HEK293 (cell line): ENCODE results near the gene PKMYT1.

ENCODE experiments used
- CTCF ChIA-PET: fragments of 350-600 bp; formaldehyde crosslinking; extraction: SDS; loops from one replicate; lab custom pipeline; 2021; ENCODE audit warnings: antibody characterized with exemption; lab: Yijun Ruan, JAX
- POLR2A ChIA-PET: fragments of 300-600 bp; formaldehyde crosslinking; extraction: SDS; loops from one replicate; lab custom pipeline; 2020; ENCODE audit warnings: antibody characterized with exemption, inconsistent platforms; lab: Yijun Ruan, JAX
- H3K27ac ChIP-seq: fragments of 200-500 bp; sonication (Bioruptor generic); 2 replicates; pipeline ENCODE4 v1.5.1; 2014; ENCODE audit warnings: low read depth, low read length, control low read depth, inconsistent platforms; ENCODE audit errors: extremely low read depth
- H3K36me3 ChIP-seq, 2 experiments: fragments of 200-500 bp in 1 of 2; sonication (Bioruptor generic) in 1 of 2; 1 replicate in 1 of 2; 2 replicates in 1 of 2; pipeline ENCODE4 v1.5.1; 2014 to 2017; ENCODE audit warnings: inconsistent platforms in 2 of 2, low read length in 2 of 2; ENCODE audit not compliant: control insufficient read depth in 2 of 2, insufficient read depth in 1 of 2
- H3K4me1 ChIP-seq: fragments of 200-500 bp; sonication (Bioruptor generic); 2 replicates; pipeline ENCODE4 v1.5.1; 2014; ENCODE audit warnings: mild to moderate bottlenecking, low read length, inconsistent platforms; ENCODE audit not compliant: control insufficient read depth, insufficient read depth
- H3K4me3 ChIP-seq: 2 replicates; pipeline ENCODE4 v1.5.1; 2011; ENCODE audit warnings: low read depth, mild to moderate bottlenecking, control low read depth, low read length, moderate library complexity
- H3K9me3 ChIP-seq: fragments of 200-500 bp; sonication (Bioruptor generic); 2 replicates; pipeline ENCODE4 v1.5.1; 2014; ENCODE audit warnings: low read depth, low read length, inconsistent platforms; ENCODE audit not compliant: control insufficient read depth, insufficient read depth
- ATF2 ChIP-seq: fragments of 450-650 bp; formaldehyde crosslinking; IDR thresholded peaks from 2 replicates; pipeline ENCODE4 v1.5.1; 2016; ENCODE audit warnings: missing biosample characterization, missing genetic modification characterization, low read depth
- KLF17 ChIP-seq: fragments of 450-650 bp; formaldehyde crosslinking; IDR thresholded peaks from 2 replicates; pipeline ENCODE4 v1.5.1; 2016; ENCODE audit warnings: missing biosample characterization, missing genetic modification characterization
- KLF8 ChIP-seq: fragments of 450-650 bp; formaldehyde crosslinking; IDR thresholded peaks from 2 replicates; pipeline ENCODE4 v1.5.1; 2016; ENCODE audit warnings: missing biosample characterization, missing genetic modification characterization
- MEIS1 ChIP-seq: sonication (generic); formaldehyde crosslinking; IDR thresholded peaks from 2 replicates; pipeline ENCODE4 v1.8.1; 2022; ENCODE audit warnings: missing genetic modification reagents, mild to moderate bottlenecking, borderline replicate concordance
- MZF1 ChIP-seq: fragments of 450-650 bp; formaldehyde crosslinking; IDR thresholded peaks from 2 replicates; pipeline ENCODE4 v1.5.1; 2017; ENCODE audit warnings: missing biosample characterization, missing genetic modification characterization, borderline replicate concordance
- SCRT2 ChIP-seq: fragments of 450-650 bp; formaldehyde crosslinking; IDR thresholded peaks from 2 replicates; pipeline ENCODE4 v1.5.1; 2016; ENCODE audit warnings: missing biosample characterization, missing genetic modification characterization
- SP2 ChIP-seq: fragments of 450-650 bp; formaldehyde crosslinking; IDR thresholded peaks from 2 replicates; pipeline ENCODE4 v1.5.1; 2016; ENCODE audit warnings: missing biosample characterization, missing genetic modification characterization
- ZBTB8A ChIP-seq: fragments of 450-650 bp; formaldehyde crosslinking; IDR thresholded peaks from 2 replicates; pipeline ENCODE4 v1.5.1; 2016; ENCODE audit warnings: missing biosample characterization, missing genetic modification characterization
- ZFP37 ChIP-seq: fragments of 450-650 bp; formaldehyde crosslinking; IDR thresholded peaks from 2 replicates; pipeline ENCODE4 v1.5.1; 2016; ENCODE audit warnings: missing biosample characterization, missing genetic modification characterization
- ZIC2 ChIP-seq: fragments of 450-650 bp; formaldehyde crosslinking; IDR thresholded peaks from 2 replicates; pipeline ENCODE4 v1.5.1; 2016; ENCODE audit warnings: missing biosample characterization, missing genetic modification characterization
- ZNF19 ChIP-seq: fragments of 450-650 bp; formaldehyde crosslinking; IDR thresholded peaks from 2 replicates; pipeline ENCODE4; 2016; ENCODE audit warnings: missing biosample characterization, missing genetic modification characterization, low read depth
- ZNF23 ChIP-seq: fragments of 450-650 bp; formaldehyde crosslinking; IDR thresholded peaks from 2 replicates; pipeline ENCODE4 v1.5.1; 2016; ENCODE audit warnings: missing biosample characterization, missing genetic modification characterization, borderline replicate concordance
- ZNF292 ChIP-seq: fragments of 450-650 bp; formaldehyde crosslinking; IDR thresholded peaks from 2 replicates; pipeline ENCODE4 v1.5.1; 2016; ENCODE audit warnings: low read depth, missing biosample characterization, missing genetic modification characterization, borderline replicate concordance
- ZNF362 ChIP-seq: fragments of 450-650 bp; formaldehyde crosslinking; IDR thresholded peaks from 2 replicates; pipeline ENCODE4 v1.5.1; 2016; ENCODE audit warnings: missing biosample characterization, missing genetic modification characterization
- ZNF394 ChIP-seq: fragments of 450-650 bp; formaldehyde crosslinking; IDR thresholded peaks from 2 replicates; pipeline ENCODE4 v1.5.1; 2016; ENCODE audit warnings: missing biosample characterization, missing genetic modification characterization, mild to moderate bottlenecking, moderate library complexity, borderline replicate concordance
- ZNF416 ChIP-seq: fragments of 450-650 bp; formaldehyde crosslinking; IDR thresholded peaks from 2 replicates; pipeline ENCODE4 v1.5.1; 2016; ENCODE audit warnings: missing biosample characterization, missing genetic modification characterization
- ZNF423 ChIP-seq: fragments of 450-650 bp; formaldehyde crosslinking; IDR thresholded peaks from 2 replicates; pipeline ENCODE4 v1.5.1; 2016; ENCODE audit warnings: missing biosample characterization, missing genetic modification characterization
- ZNF426 ChIP-seq: fragments of 450-650 bp; formaldehyde crosslinking; IDR thresholded peaks from 2 replicates; pipeline ENCODE4 v1.5.1; 2017; ENCODE audit warnings: missing biosample characterization, missing genetic modification characterization, mild to moderate bottlenecking, inconsistent platforms, moderate library complexity
- ZNF501 ChIP-seq: fragments of 450-650 bp; formaldehyde crosslinking; IDR thresholded peaks from 2 replicates; pipeline ENCODE4 v1.5.1; 2016; ENCODE audit warnings: missing biosample characterization, missing genetic modification characterization
- ZNF521 ChIP-seq: fragments of 450-650 bp; formaldehyde crosslinking; IDR thresholded peaks from 2 replicates; pipeline ENCODE4 v1.5.1; 2017; ENCODE audit warnings: missing biosample characterization, mild to moderate bottlenecking, missing genetic modification characterization
- ZNF529 ChIP-seq: fragments of 450-650 bp; formaldehyde crosslinking; IDR thresholded peaks from 2 replicates; pipeline ENCODE4 v1.5.1; 2017; ENCODE audit warnings: missing genetic modification characterization, missing biosample characterization; ENCODE audit not compliant: insufficient replicate concordance
- ZNF558 ChIP-seq: fragments of 450-650 bp; formaldehyde crosslinking; IDR thresholded peaks from 2 replicates; pipeline ENCODE4 v1.5.1; 2016; ENCODE audit warnings: missing biosample characterization, missing genetic modification characterization
- ZNF596 ChIP-seq: fragments of 450-650 bp; IDR thresholded peaks from 2 replicates; pipeline ENCODE4 v1.5.0; 2018; ENCODE audit warnings: missing biosample characterization, mild to moderate bottlenecking, missing genetic modification characterization, moderate library complexity
- ZNF658 ChIP-seq: fragments of 450-650 bp; formaldehyde crosslinking; IDR thresholded peaks from 2 replicates; pipeline ENCODE4; 2016; ENCODE audit warnings: missing biosample characterization, missing genetic modification characterization
- ZNF692 ChIP-seq: fragments of 450-650 bp; formaldehyde crosslinking; IDR thresholded peaks from 2 replicates; pipeline ENCODE4 v1.5.1; 2016; ENCODE audit warnings: missing biosample characterization, missing genetic modification characterization
- ZNF776 ChIP-seq: fragments of 450-650 bp; formaldehyde crosslinking; IDR thresholded peaks from 2 replicates; pipeline ENCODE4 v1.5.0; 2017; ENCODE audit warnings: missing biosample characterization, missing genetic modification characterization, borderline replicate concordance
- TF ChIP-seq, protein P1 (sequence below): fragments of 450-650 bp; formaldehyde crosslinking; IDR thresholded peaks from 2 replicates; pipeline ENCODE4 v1.5.1; 2016; ENCODE audit warnings: missing biosample characterization, missing genetic modification characterization

Gene PKMYT1

DNA sequence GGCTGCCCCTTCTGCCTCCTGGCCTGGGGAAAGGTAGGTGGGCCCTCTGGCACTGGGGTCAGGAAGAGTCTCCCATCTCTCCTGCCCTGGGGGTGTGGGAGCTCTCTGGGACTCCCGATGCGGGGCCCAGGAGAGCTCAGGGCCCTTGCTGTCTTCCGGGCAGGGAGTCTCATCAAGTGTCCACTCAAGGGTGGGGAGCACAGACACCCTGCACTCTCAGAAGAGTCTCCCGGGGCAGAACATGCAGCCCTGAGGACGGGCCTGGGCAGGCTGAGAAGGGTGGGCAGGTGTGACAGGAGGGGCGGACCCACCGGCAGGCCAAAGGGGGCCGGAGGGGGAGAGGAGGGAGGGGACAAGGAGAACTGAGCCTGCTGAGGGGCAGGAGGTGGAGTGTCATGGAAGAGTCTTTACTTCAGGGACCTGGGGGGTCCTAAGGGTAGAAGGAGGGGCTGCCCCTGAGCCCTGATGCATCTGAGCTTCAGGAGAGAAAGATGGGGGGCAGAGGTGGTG, 8.4 kb upstream of the PKMYT1 start:
- no peaks in the 10 kb centered on the region for H3K9me3 ChIP-seq
- H3K36me3 ChIP-seq: no peaks in the 10 kb centered on the region
- no peaks in the 10 kb centered on the region; the same call in 1 of the 2 replicates for H3K4me1 ChIP-seq
- no peak for TF ChIP-seq ZNF426
- peak; percentile 20; the same call in 1 of the 2 replicates for TF ChIP-seq SP2 (tag by site-specific recombination)
- no peak for TF ChIP-seq ZNF394 (tag by site-specific recombination)
- TF ChIP-seq ZNF362 (tag by site-specific recombination): no peak
- peak; percentile 75 for TF ChIP-seq ZIC2 (tag by site-specific recombination)
- TF ChIP-seq ZNF776 (tag by site-specific recombination): no peak
- TF ChIP-seq, protein P1, sequence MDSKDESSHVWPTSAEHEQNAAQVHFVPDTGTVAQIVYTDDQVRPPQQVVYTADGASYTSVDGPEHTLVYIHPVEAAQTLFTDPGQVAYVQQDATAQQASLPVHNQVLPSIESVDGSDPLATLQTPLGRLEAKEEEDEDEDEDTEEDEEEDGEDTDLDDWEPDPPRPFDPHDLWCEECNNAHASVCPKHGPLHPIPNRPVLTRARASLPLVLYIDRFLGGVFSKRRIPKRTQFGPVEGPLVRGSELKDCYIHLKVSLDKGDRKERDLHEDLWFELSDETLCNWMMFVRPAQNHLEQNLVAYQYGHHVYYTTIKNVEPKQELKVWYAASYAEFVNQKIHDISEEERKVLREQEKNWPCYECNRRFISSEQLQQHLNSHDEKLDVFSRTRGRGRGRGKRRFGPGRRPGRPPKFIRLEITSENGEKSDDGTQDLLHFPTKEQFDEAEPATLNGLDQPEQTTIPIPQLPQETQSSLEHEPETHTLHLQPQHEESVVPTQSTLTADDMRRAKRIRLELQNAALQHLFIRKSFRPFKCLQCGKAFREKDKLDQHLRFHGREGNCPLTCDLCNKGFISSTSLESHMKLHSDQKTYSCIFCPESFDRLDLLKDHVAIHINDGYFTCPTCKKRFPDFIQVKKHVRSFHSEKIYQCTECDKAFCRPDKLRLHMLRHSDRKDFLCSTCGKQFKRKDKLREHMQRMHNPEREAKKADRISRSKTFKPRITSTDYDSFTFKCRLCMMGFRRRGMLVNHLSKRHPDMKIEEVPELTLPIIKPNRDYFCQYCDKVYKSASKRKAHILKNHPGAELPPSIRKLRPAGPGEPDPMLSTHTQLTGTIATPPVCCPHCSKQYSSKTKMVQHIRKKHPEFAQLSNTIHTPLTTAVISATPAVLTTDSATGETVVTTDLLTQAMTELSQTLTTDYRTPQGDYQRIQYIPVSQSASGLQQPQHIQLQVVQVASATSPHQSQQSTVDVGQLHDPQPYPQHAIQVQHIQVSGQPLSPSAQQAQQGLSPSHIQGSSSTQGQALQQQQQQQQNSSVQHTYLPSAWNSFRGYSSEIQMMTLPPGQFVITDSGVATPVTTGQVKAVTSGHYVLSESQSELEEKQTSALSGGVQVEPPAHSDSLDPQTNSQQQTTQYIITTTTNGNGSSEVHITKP: no peak
- TF ChIP-seq ZNF529 (tag by site-specific recombination): no peak
- TF ChIP-seq, all 188 proteins: peak for 2
- CTCF ChIA-PET: interaction anchor here (1.3 kb wide), 1 partner anchor 43 kb away, joined by 3 read pairs; no protein-coding TSS in a partner anchor
- POLR2A ChIA-PET: no interaction called here
- Histone ChIP-seq H3K4me3 (no peak overlapping the region), H3K27ac (no peak overlapping the region)

- ChIA-PET POLR2A (interaction anchor here (1.1 kb wide), 1 partner anchor 41 kb away, joined by 9 read pairs; no protein-coding TSS in a partner anchor), CTCF (interaction anchor here (0.8 to 1.3 kb wide), 4 partner anchors 25 to 61 kb away, joined by 3 to 7 read pairs (median 3); no protein-coding TSS in a partner anchor)
- Histone ChIP-seq H3K4me1 (no peaks in the 10 kb centered on the region; the same call in 1 of the 2 replicates), H3K9me3 (no peaks in the 10 kb centered on the region), H3K36me3 (no peaks in the 10 kb centered on the region), H3K27ac (no peak overlapping the region), H3K4me3 (no peak overlapping the region)
- TF ChIP-seq SCRT2 (no peak), KLF8 (tag by site-specific recombination) (no peak), ATF2 (no peak), MZF1 (no peak), MEIS1 (CRISPR knock-in tag) (no peak), ZIC2 (tag by site-specific recombination) (peak; percentile 100), ZNF692 (no peak; the same call in 1 of the 2 replicates), ZNF658 (no peak), ZNF423 (tag by site-specific recombination) (no peak; the same call in 1 of the 2 replicates), ZNF292 (tag by site-specific recombination) (no peak), ZNF416 (tag by site-specific recombination) (no peak), ZNF501 (tag by site-specific recombination) (no peak), ZNF23 (tag by site-specific recombination) (no peak), ZBTB8A (tag by site-specific recombination) (peak; percentile 83), ZNF596 (tag by site-specific recombination) (no peak), ZNF521 (tag by site-specific recombination) (no peak), ZNF558 (tag by site-specific recombination) (no peak), ZFP37 (tag by site-specific recombination) (no peak), ZNF19 (no peak), KLF17 (tag by site-specific recombination) (peak; percentile 76; the same call in 1 of the 2 replicates)
Observed at GRCh38 chr16:2987833-2988232, 7.6 kb upstream of the PKMYT1 start.
